Hindlimb muscle (tissue), 1 donor: Measurements from ENCODE around the gene SNAI3. TPM values are rescaled to one million over a fixed set of nuclear protein-coding genes. Genes with fewer than 3 reads are reported as not detected.
"Not testable (repeated sequence)": the region's sequence is repeated elsewhere in the genome, so short reads cannot be mapped to it uniquely, and the experiment has no call there.

Experiments
- DNase-seq: peaks from one replicate; pipeline ENCODE4 v3.0.0-alpha.2; 2013
- polyA plus RNA-seq: library from polyadenylated mRNA; unstranded; fragments of 120-200 nt; gene quantifications from one replicate; pipeline ENCODE4 v1.2.1, GENCODE V29; 2013; ENCODE audit not compliant: insufficient read length

The SNAI3 gene
- polyA plus RNA-seq, 1 donor: 6.4 TPM

DNA sequence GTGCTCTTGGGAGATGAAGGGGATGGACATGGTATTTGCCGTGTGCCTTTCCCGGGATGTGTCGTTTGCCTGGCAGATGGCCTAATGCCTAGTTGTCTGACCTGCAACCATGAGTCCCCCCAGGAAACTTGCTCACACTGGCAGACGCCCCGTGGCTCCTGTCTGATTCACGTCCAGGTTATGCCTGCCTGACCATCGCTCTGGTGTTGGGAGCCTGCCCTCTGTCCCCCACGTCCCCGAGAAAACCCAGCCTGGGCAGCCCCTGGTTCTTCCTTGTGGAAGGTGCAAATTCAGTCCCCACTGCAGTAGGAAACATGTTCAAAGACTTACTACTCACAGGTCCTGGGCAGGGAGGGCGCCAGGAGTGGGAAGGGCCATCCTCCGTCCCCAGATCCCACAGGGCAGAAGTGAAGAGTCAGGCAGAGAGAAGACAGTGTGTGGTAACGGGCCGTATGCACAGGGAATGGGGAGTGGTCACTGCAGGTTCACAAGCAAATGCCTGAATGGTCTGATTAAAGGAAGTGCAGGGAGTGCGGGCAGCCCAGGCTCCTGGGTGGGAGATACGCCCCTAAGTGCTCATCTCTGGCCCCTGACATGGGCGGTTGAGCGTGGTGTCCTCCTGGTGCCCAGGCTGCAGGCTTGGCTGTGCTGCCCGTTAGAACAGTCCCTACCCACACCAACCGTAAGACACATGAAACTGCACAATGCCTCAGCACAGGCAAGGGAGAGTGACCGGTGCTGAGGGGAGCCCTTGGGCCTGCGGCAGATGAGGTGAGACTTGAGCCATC, 4.2 kb upstream of the SNAI3 start:
- no peak for DNase-seq

DNA sequence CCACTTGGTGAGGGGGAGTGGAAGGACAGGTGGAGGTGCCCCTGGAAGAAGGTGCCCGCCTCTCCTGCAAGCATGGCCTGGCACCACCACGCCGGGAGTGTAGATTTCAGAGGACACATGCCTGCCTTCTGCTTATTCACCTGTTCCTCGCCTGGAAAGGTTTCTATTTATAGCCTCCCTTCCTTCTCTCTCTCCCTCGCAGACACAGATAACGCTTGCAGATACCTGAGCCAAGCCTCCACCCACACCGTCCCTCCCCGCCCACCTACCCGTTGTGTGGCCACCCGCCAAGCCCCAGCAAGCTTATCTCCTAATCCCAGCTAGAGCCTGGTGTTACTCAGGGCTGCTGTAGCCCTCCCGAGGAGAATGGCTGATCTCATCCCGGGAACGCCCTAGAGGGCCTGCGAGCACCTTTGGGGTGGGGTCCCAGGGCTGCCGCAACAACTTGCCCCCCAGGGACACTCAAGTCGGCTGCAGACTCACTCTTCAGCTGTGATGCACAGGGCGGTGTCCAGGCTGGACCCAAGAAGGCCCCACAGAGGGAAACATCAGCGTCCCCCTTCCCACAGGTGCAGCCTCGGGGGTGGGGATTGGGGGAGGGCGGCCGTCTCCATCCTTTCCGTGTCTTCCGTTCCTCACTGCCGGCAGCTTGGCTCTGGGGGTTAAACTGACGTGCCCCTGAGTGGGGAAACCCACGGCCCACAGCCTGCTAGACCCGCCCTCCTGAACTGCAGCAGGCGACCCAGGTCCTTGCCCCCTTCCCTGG, 1.9 kb upstream of the SNAI3 start:
- no peak for DNase-seq

DNA sequence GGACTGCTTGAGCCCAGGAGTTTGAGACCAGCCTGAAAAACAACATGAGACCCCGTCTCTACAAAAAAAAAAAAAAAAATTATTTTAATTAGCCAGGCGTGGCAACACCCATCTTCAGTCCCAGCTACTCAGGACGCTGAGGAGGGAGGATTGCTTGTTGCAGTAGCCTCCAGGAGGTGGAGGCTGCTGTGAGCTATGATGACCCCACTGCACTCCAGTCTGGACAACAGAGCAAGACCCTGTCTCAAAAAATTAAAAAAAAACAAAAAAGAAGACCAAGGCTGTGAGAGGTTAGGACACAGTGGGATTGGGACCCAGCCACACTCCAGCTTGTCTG, 1.3 kb upstream of the SNAI3 start:
- DNase-seq: no peak

DNA sequence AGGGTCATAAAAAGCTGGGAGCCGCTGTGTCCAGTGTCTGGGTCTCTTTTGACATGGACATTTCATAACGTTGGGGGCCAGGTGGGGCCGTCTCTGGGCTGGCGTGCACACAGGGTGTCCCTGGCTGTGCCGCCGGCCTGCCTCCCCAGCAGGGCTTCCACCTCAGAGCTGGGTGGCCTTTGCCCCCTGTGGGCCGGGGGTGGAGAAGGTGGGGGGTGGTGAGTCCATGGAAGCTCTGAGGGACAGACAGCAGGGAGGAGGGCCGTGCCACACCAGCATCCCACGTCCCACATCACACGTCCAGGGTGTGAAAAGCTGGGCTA, 908 bp upstream of the SNAI3 start:
- no peak for DNase-seq

DNA sequence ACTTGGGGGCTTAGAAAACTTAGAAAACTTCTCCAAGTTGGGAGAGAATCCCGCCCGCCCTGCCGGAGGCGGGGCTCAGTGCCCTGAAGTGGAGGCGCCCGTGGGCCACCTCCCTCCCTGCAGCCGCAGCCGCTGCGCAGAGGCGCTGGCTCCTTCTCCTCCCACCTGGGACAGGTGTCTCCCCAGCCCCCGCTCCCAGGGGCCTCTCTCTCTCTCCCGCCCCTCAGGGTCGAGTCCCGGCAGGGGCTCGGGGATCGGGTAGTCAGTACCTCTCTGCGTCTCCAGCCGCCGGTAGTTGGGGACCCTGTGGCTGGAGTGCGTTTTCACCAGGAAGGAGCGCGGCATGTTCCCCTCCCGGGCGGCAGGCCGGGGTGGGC, 257 bp downstream of the SNAI3 start:
- no peak for DNase-seq

DNA sequence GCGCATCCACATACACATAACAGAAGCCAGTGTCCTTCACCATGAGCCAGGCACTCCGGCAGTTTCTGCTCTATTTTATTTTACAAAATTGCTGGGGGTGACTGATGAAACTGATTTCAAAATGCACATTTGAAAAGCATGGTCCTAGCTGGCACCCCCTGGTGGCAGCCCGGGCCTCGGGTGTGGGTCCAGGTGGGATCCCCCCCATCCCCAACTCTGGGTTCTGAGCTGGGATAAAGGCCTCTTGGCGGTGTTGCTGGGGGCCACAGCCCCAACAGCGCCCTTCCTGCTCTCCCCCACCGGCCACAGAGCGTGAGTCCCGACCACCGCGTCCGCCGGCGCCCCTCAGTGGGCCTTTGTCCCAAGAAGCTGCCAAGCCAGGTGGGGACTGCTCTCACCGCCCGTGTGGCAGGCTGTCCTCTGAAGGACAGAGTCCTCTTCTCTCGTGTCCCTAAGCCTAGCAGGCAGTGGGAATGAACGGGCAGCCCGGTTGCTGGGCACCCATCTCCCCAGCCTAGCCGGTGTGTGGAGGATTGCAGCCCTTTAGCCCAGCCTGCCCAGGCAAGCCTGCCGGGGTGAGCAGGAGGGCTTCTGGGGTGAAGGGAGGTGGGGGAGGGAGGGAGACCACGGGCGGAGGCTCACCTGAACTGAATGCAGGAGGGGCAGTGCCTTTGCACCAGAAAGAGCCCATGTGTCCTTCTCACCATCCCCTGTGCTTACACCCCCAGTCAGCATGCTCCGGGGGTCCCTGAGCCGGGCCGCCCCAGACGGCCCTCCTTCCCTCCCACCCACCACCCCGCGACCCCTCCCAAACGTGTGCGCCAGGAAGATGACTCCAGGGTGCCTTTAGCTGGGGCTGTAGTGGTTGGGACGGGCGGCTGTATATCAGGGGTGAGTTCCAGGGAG, 898 bp downstream of the SNAI3 start:
- no peak for DNase-seq

DNA sequence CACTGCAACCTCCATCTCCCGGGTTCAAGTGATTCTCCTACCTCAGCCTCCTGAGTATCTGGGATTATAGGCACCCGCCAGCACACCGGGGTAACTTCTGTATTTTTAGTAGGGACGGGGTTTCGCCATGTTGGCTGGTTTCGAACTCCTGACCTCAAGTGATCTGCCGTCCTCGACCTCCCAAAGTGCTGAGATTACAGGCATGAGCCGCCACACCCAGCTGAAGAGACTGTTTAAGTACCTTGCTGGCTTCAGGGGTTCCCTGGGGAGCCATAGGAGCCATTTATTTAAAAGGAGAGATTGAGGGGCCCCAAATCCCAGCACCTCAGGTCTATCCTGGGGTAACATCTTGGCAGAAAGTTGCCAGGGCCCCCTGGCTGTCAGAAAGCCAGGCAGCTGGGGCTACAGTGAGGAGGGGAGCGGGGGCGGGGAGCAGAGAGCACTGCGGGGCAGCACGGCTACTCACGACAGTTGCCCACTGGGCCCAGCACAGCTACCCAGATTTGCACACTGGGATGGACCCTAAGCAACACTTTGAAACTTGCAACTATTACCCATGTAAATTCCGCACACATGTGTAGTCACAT, 1.6 kb downstream of the SNAI3 start:
- no peak for DNase-seq

DNA sequence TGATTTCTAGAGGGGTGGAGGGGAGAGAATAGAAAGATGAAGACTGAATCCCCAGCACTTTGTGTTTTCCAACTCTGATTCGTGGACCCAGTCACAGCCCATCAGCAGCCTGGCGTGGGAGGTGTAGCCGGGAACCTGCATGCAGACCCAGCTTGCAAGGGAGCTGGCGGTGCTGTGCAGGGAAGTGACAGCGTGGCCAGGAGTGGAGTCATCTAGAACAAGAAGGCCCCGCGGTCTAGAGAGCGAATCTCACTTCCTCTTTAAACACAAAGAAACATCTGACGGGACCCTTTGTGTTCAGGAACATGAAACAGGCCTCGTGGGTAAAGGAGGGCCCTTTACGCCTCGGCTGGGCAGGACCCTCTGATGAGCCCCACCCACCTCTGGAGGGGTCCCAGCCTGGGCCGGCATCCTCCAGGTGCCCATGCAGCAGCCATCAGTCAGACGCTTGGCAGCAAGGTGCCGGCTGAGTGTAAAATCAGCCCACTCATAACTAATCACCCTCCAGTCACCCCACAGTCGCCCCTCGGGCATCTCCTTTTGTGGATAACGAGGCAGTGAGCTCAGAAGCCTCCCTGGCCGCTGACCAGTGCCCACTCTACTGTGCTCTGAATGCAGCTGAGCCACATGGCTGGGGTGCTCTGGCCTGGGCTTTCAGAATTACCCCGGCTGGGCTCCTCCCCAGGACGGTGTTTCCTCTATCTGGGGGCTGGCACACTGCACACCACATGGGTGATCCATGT, 4.4 kb downstream of the SNAI3 start:
- DNase-seq: no peak

DNA sequence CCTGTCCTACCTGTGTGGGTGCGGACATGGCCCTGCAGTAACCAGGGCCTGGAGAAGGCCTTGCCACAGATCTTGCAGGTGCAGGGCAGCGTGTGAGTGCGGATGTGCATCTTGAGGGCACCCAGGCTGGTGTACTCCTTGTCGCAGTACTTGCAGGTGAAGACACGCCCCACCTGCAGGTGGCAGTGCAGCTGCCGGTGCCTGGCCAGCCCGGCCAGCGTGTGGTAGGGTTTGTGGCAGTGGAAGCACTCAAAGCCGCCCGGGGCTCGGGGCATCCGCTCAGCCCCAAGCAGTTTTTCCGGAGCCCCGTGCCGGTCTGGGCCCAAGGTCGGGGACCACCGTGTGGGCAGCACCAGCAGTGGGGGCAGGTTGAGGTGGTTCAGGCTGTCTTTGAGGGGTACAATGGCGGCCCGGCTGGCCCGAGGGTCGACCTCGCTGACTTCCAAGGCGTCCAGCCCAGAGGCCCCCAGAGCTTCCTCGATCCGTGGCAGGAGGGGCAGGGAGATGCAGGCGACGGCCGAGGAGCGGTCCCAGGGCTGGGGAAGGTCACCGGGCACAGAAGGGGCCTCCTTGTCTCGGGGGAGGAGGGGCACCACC, 5.1 kb downstream of the SNAI3 start:
- DNase-seq: no peak

DNA sequence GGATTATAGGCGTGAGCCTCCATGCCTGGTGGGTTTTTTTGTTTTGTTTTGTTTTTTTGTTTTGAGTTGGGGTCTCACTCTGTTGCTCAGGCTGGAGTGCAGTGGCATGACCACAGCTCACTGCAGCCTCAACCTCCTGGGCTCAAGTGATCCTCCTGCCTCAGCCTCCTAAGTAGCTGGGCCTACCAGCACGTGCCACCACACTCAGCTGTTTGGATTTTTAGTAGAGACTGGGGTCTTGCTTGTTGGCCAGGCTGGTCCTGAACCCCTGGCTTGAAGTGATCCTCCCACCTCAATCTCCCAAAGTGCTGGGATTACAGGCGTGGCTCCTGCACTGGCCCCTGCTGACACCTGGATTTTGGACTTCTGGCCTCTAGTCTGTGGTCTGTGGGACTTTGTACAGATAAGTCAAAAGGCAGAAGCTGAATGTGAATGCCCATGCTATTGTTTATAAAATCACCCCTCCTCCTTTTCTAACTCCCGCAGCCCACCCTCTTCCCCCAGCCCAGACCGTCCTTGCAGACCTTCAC, 5.7 kb downstream of the SNAI3 start:
- no peak for DNase-seq

DNA sequence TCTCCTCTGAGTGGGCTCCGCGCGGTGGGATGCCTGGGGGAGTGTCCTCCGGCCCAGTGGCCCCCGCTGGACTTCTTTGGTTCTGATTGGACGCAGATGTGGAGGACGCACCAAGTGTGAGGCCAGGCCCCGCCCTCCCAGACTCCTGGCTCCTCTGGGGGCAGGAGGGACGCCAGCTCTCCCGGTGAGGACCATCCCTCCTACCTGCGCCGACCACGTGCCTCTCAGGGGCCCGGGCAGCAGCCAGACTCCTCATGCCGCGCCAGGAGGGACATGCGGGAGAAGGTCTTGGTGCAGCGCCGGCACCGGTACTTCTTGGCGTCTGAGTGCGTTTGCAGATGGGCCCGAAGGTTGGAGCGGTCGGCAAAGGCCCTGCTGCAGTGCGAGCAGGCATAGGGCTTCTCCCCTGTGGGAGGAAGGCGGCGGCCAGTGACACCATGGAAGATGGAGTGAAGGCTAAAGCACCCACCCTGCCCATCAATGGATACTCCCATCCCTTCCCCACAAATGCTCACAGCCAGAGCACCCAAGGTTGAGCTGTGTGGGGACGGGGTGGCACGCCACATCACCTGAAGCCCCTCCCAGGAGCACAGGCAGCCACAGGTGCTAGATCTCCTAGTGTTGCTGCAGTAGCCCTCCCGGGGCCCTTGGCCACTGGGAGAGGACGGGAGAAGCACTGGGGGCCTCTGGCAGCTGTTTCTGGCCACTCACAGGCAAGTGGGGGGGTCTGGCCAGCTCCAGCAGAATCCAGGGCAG, 7.9 kb downstream of the SNAI3 start:
- DNase-seq: no peak

DNA sequence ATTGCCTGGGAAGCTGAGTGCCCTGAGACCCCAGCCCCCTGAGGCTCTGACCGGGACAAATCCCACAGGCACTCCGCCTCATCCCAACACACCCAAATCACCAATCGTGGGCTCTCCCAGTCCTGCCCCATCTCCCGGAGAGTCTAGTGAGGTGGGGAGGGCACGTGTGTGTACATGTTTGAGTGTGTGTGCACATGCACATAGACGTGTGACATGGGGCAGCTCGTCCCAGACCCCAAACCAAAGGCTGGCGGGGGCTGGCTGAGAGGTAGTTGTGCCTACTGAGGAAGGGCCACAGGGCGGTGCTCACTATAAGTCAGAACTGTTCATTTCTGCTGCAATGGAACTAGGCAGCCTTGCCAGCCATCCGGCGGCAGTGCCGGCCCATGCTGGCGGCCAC, 8.6 kb downstream of the SNAI3 start:
- DNase-seq: no peak

DNA sequence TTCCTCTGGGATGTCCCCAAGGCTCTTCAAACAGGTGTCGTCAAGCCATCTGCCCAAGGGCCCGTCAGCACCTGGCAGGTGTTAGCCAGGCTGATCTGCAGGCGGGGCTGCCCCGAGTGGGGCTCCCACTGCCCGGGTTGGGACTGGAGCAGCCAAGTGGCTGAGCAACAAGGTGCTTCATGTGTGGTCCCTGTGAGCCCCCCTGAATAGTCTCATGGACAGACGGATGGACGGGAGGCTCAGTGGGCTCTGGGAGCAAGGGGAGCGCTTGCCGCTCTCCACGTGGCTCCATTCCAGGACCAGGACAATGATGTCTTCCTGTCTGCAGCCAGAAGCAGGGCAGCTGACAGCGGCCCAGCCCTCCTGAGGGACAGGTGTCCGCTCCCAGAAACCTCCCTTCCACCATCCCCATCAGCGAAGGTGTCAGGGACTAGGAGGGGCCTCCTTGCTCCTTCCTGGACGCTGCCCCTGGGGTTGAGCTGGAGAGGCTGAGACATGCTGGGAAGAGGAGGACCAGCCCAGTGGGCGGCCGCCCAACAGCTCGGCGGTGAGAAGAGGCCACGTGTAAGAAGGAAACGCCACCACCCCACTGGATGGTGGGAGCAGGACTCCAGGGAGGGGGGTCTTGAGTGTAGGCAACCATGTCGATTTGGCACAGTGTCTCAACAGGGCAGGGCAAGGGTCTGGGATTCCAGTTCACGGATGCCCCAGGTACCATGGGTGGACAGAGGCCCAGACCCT, 9.6 kb downstream of the SNAI3 start:
- no peak for DNase-seq

DNA sequence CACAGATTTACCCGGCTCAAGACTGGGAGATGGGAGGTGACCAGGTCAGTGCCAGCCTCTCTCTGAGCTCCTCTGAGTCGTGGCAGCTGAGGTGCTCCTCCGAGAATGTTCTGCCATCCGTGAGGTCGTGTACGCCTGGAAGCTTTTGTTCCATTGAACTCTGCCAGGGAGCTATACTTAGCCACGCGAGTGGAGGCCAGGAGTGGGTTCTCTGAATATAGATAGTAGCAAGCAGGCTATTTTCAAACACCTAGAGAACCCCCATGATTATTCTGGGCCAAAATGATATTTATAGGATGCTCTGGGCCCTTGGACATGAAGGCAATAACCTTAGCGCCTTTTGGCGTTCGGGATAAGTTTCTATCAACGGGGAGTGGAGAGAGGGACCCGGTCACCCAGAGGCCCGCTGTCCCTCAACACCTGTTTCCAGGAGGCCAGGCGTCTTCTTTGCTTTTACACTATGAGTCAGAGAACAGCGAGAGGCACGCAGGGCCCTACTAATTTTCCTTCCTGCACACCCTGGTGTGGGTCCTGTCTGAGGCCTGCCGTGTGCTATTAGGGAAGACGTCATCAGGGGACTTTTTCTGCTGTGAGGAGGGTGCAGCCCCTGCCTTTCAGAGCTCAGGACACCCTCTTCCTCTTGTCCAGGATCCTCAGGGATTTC, 12.5 kb downstream of the SNAI3 start:
- no peak for DNase-seq

DNA sequence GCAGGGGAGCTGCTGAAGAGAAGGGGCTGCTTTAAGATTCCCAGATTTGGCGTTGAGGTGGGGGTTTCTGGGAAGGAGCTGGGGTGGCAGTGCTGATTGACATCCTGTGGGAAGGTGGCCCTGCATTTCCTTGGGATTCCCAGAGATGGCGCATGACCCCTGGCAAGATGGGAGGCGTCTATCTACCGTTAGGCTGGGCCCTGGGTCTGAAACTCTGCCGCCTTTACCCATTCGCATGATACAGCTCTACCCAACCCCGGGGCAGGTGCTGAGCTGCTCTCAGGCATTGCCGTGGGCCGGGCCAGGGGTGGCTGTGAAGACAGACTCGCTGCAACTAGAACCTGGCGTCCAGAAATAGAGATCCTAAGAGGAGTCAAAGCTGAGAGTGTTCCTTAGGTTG, 13.5 kb downstream of the SNAI3 start:
- DNase-seq: no peak

DNA sequence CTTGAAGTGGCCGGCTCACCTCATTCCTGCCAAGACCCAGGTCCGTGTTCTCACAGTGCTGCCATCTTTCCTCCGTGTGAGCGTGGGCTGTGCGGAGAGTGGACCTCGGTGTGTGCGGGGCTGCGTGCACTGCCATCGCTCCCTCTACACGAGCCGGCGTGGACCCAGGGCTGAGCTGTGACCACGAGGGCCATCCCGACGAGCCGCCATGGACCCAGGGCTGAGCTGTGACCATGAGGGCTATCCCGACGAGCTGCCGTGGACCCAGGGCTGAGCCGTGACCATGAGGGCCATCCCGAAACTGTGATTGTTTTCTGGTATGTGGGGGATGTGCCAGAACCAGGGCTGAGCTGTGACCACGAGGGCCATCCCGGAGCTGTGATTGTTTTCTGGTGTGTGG, 14.5 kb downstream of the SNAI3 start:
- DNase-seq: no peak

DNA sequence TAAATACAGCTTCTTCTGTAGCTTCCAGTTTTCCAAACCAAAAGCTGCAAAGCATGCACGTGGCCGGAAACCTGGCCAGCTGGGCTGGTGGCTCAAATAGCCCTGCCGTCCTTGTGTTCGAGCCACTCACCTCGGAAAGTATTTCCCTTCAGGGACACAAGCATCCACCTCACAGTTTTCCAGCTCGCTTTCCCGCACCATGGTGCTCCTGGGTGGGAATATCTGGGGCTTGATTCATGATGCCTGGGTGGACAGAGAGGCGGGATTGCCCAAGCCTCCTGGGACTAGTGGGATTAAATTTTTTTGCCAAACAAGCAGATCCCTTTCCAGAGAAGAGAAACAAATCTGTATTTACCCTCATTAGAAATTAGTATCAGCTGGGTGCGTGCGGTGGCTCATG, 16.3 kb downstream of the SNAI3 start:
- DNase-seq: no peak

DNA sequence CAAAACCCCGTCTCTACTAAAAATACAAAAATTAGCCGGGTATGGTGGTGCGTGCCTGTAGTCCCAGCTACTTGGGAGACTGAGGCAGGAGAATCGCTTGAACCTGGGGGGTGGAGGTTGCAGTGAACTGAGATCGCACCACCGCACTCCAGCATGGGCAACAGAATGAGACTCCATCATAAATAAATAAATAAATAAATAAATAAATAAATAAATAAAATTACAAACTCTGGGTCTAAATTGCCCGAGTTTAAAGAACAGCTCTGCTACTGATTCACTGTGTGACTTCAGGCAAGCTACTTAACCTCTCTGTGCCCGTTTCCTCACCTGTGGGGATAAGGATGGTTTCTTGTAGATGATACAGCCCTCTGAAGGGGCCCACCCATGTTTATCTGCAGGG, 16.8 kb downstream of the SNAI3 start:
- not testable (repeated sequence) for DNase-seq

DNA sequence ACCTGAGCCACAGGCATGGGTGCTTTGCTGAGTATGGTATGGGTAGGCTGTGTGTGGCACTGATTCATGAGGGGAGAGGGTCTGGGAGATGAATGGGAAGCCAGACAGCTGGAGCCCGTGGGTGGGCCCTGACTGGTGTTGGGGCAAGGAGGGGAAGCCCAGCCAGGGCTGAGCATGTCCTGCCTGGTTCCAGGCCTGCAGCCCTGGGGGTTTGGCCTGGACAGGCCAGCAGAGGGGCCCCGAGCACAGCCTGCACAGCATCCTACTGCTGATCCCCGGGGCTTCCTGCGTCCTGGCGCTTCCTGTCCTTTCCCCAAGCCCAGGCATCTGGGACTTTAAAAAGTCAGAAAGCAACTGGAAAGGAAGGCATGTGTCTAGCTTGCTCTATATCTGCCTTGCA, 18.8 kb downstream of the SNAI3 start:
- no peak for DNase-seq

DNA sequence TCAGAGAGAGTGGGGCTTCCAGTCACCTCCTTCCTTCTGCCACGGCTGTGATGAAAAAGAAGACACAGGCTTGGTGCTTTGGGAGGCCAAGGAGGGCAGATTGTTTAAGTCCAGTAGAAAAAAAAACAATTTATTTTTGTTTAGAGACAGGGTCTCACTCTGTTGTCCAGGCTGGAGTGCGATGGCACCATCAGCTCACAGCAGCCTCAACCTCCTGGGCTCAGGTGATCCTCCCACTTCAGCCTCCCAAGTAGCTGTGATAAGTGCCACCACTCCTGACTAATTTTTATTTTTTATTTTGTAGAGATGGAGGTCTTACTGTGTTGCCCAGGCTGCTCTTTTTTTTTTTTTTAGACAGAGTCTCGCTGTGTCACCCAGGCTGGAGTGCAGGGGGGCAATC, 20.7 kb downstream of the SNAI3 start:
- DNase-seq: no peak
